Measurements from ENCODE around the gene TARS1. TPM values are rescaled to one million over a fixed set of nuclear protein-coding genes. Genes with fewer than 3 reads are reported as not detected.

Gene TARS1
- 144 TPM for total RNA-seq

DNA sequence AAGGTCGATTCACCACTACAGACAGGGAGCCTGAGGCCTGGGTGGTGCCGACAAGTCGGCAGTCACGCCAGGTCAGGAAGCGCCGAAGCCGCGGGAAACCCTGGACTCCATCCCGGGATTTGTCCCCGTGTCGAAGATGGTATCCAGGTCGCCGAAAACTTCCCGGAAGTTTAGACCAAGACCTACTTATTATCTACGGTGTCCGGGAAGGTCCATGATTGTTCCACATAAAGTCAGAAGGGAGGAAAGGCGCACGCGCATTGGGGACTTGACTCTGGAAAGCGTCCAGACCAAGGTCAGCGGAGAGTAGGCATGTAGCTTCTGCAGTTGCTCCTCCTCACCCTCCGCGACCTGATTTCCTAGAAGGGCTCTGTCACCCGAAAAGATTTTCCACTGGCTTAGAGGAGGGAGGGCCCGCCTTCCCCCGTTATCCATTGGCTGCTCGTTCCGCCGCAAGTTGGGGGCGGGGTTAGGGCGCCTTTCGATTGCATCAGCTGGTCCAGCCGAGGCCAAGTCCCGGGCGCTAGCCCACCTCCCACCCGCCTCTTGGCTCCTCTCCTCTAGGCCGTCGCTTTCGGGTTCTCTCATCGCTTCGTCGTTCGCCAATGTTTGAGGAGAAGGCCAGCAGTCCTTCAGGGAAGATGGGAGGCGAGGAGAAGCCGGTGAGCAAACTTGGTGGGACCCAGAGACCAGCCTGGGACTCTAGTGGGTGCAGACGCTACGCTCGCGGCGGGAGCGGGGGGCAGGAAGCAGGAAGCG is at the start of gene TARS1:
Gene TARS1, plus strand, starts transcription at position 484 of the 759 bp plus-strand sequence. Its CDS starts 122 bp downstream, at position 606.

Measured in camera-type eye (tissue), 1 donor.